Measurements from ENCODE around the gene OPA1.

The OPA1 gene

DNA sequence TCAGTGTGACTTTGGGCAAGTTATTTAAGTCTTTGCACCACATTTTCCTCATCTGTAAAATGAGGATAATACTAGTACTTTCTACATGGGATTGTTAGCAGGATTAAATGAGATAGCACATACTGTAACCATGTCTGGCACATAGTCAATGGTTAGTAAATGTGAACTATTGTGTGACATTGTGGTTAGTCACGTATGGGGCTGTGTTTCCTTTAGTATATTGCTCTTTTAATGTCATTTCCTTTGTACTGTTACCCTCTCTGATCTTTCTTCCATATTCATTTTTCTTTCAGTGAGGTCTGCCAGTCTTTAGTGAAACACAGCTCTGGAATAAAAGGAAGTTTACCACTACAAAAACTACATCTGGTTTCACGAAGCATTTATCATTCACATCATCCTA, 21.4 kb downstream of the OPA1 start:
- TF ChIP-seq, protein P1, sequence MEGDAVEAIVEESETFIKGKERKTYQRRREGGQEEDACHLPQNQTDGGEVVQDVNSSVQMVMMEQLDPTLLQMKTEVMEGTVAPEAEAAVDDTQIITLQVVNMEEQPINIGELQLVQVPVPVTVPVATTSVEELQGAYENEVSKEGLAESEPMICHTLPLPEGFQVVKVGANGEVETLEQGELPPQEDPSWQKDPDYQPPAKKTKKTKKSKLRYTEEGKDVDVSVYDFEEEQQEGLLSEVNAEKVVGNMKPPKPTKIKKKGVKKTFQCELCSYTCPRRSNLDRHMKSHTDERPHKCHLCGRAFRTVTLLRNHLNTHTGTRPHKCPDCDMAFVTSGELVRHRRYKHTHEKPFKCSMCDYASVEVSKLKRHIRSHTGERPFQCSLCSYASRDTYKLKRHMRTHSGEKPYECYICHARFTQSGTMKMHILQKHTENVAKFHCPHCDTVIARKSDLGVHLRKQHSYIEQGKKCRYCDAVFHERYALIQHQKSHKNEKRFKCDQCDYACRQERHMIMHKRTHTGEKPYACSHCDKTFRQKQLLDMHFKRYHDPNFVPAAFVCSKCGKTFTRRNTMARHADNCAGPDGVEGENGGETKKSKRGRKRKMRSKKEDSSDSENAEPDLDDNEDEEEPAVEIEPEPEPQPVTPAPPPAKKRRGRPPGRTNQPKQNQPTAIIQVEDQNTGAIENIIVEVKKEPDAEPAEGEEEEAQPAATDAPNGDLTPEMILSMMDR (IDR thresholded peaks at IDR 0.05) = no peak

DNA sequence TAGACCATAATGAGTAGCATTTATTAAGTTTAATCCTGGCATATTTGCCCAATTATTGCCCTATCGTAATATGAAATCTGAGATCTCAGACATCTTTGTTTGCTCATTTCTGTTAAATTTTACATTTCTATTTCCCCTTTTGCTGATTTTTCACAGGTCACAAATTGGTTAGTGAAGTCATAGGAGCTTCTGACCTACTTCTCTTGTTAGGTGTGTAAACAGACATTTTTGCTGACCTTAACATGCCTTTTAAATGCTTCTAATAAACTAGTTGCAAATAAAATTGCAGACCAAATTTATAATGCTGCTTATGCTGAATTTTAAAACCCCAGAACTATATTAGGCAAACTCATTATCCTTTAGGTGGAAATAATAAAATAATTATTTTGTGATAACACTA, 24.6 kb downstream of the OPA1 start:
- TF ChIP-seq, protein P1 (IDR thresholded peaks at IDR 0.05) = no peak

DNA sequence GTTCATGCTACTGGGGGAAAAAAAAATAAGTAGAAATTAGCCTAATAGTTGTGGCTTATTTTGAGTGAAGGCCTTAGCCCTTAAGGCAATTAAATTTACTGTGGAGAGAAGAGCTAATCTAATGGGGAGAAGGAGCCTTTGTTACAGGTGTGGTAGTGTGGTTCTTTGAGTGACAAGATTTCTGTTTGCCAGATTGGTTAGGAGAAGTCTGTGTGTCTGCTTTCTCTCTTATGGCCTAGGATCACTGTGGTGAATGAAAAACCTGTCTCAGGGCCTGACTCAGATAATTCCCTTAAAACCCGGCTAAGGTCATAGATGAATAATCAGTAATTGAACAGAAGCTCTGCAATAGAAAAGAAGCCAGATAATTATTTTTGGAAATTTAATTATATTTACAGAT, 27.0 kb downstream of the OPA1 start:
- TF ChIP-seq, protein P1 (IDR thresholded peaks at IDR 0.05) = no peak

DNA sequence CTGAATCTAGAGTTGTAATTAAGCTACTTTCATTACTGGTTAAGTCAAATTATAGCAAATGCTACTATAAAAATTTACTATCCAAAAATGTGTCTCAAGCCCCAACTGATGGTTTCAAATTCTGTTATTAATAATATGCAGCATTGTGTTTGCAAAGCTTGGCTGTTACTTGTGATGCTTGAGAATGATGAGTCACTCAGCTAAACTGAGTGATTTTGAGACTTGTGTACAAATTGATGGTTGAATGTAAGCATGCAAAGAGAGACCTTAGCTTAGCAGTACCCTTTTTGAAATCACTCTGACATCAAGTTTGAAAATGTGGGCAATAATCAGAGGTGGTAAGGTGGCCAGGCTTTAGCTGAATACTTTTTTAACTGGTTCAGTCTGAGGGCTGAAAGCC, 27.6 kb downstream of the OPA1 start:
- TF ChIP-seq, protein P1 (IDR thresholded peaks at IDR 0.05) = no peak

DNA sequence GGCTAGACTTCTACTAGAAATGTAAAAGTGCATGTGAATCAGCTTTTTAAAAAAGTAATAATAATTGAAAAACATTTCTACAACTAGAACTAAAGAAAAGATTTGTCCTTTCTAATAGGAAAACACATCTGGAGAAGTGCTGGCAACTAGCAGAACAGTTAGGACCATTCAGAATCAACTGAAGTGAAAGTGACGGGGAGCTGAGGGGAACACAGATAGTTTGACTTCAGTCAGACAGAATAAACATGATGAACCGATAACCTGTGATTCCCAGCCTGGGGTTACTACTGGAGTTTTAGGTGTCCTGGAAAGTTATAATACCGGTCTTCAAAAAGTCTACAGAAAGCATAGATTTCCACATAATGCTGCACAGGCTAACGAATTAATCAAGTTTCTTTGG, 28.1 kb downstream of the OPA1 start:
- TF ChIP-seq, protein P1 (IDR thresholded peaks at IDR 0.05) = no peak

DNA sequence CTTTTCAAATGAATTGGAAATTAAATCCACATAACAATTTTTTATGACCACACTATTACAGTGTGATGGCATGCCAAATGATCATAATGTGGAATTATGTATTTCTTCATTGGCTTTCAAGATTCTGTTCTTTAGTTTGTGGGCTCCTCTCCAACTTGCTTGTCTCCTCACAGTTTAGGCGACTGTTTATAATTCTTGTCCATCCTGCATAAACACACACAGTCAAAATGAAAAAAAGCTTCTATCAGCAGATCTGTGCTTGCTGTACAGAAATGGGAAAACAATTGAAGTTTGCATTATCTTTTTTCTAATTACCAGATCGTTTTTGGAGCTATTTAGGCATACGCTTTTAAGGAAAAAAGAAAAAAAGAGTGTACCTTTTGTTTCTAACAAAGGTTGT, 37.0 kb downstream of the OPA1 start:
- TF ChIP-seq, protein P1 (IDR thresholded peaks at IDR 0.05) = no peak

DNA sequence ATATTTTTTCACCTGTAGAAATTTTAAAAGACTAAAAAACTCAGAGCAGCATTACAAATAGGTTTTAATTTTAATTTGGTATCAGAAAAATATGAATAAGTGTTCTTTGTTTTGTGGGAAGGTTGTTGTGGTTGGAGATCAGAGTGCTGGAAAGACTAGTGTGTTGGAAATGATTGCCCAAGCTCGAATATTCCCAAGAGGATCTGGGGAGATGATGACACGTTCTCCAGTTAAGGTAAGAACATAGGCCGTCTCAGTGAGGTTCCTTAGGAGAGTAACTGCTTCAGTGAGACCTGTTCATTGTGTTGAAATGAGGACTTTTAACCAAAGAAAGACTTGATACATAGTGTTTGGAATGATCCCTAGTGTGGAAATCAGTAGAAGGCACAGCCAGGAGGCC, 44.8 kb downstream of the OPA1 start:
- TF ChIP-seq, protein P1 (IDR thresholded peaks at IDR 0.05) = no peak

DNA sequence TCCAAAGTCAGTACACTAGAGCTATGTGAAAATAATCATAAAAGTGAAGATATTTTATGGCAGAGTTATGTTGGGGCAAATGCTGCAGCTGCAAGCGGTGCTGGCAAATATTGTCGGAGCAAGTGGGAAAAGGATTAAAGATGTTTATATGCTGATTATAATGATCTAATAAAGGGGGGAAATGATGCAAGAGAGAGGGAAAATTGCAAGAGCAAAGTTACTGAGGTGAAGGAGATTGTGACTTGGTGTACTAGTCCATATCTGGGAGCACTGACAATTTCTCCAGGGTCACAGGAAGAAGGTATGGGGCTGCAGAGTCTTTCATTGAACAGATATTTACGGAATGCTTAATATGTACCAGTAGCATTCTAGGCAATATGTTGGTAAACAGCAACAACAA, 45.8 kb downstream of the OPA1 start:
- TF ChIP-seq, protein P1 (IDR thresholded peaks at IDR 0.05) = no peak

Data from LNCAP (cell line).